ENCODE data around the gene PSMG3. TPM values are rescaled to one million over a fixed set of nuclear protein-coding genes. Genes with fewer than 3 reads are reported as not detected.

Gene PSMG3
- total RNA-seq, 2 donors from 2014 or later = 22.8 to 23.6 TPM

GRCh38 chr7:1539882-1540775, 29.7 kb downstream of the PSMG3 start:
- ATAC-seq = no peak
- no peaks in the 10 kb centered on the region for H3K9me3 ChIP-seq (ENCODE audit: control insufficient read depth, low read length, poor library complexity, severe bottlenecking)
- Mint-ChIP-seq H3K4me3 (no peak overlapping the region), H3K36me3 (ENCODE audit: low read depth) (no peaks in the 10 kb centered on the region), H3K27ac (no peak overlapping the region), H3K4me1 (peaks cover 5% of the 10 kb centered on the region), H3K27me3 (no peaks in the 10 kb centered on the region)
- DNase-seq = no peak

- no peak for ATAC-seq
- Mint-ChIP-seq H3K4me3 (no peak overlapping the region), H3K36me3 (ENCODE audit: low read depth) (no peaks in the 10 kb centered on the region), H3K27ac (no peak overlapping the region), H3K4me1 (peaks cover 5% of the 10 kb centered on the region), H3K27me3 (no peaks in the 10 kb centered on the region)
- DNase-seq = no peak
- H3K9me3 ChIP-seq (ENCODE audit: control insufficient read depth, low read length, poor library complexity, severe bottlenecking) = no peaks in the 10 kb centered on the region
These were observed 30.5 kb downstream of the PSMG3 start for GRCh38 chr7:1539181-1539881.

GRCh38 chr7:1538544-1539180, 31.2 kb downstream of the PSMG3 start:
- no peak overlapping the region for H3K27ac Mint-ChIP-seq
- no peaks in the 10 kb centered on the region for H3K27me3 Mint-ChIP-seq
- ATAC-seq (no peak), DNase-seq (no peak)
- H3K36me3 Mint-ChIP-seq (ENCODE audit: low read depth) = no peaks in the 10 kb centered on the region
- H3K4me1 Mint-ChIP-seq = peaks cover 6% of the 10 kb centered on the region
- H3K9me3 ChIP-seq (ENCODE audit: control insufficient read depth, low read length, poor library complexity, severe bottlenecking) = no peaks in the 10 kb centered on the region
- H3K4me3 Mint-ChIP-seq = no peak overlapping the region

- DNase-seq (peak in 1 of 3 donors; percentile 11), ATAC-seq (no peak)
- H3K4me3 Mint-ChIP-seq = no peak overlapping the region
- H3K27me3 Mint-ChIP-seq = no peaks in the 10 kb centered on the region
- H3K27ac Mint-ChIP-seq = no peak overlapping the region
- no peaks in the 10 kb centered on the region for H3K9me3 ChIP-seq (ENCODE audit: control insufficient read depth, low read length, poor library complexity, severe bottlenecking)
- peaks cover 15% of the 10 kb centered on the region for H3K4me1 Mint-ChIP-seq
- no peaks in the 10 kb centered on the region for H3K36me3 Mint-ChIP-seq (ENCODE audit: low read depth)
These were observed 32.1 kb downstream of the PSMG3 start for GRCh38 chr7:1537535-1538412.

- ATAC-seq (no peak), DNase-seq (peak in 1 of 3 donors; percentile 9)
- no peaks in the 10 kb centered on the region for H3K9me3 ChIP-seq (ENCODE audit: control insufficient read depth, low read length, poor library complexity, severe bottlenecking)
- Mint-ChIP-seq H3K36me3 (ENCODE audit: low read depth) (no peaks in the 10 kb centered on the region), H3K27ac (no peak overlapping the region), H3K27me3 (no peaks in the 10 kb centered on the region), H3K4me3 (no peak overlapping the region), H3K4me1 (peaks cover 20% of the 10 kb centered on the region)
These were observed 32.9 kb downstream of the PSMG3 start for GRCh38 chr7:1536743-1537534.

GRCh38 chr7:1536455-1536742, 33.4 kb downstream of the PSMG3 start:
- no peak for ATAC-seq
- peaks cover 26% of the 10 kb centered on the region for H3K4me1 Mint-ChIP-seq

GRCh38 chr7:1535701-1536454, 34.0 kb downstream of the PSMG3 start:
- H3K9me3 ChIP-seq (ENCODE audit: control insufficient read depth, low read length, poor library complexity, severe bottlenecking) = no peaks in the 10 kb centered on the region
- DNase-seq (no peak), ATAC-seq (no peak)
- no peak overlapping the region for H3K27ac Mint-ChIP-seq
- H3K36me3 Mint-ChIP-seq (ENCODE audit: low read depth) = no peaks in the 10 kb centered on the region
- no peaks in the 10 kb centered on the region for H3K27me3 Mint-ChIP-seq
- H3K4me3 Mint-ChIP-seq = no peak overlapping the region
- H3K4me1 Mint-ChIP-seq = peaks cover 26% of the 10 kb centered on the region

More at GRCh38 chr7:1536455-1536742, 33.4 kb downstream of the PSMG3 start:
- Mint-ChIP-seq H3K27ac (no peak overlapping the region), H3K4me3 (no peak overlapping the region), H3K27me3 (no peaks in the 10 kb centered on the region), H3K36me3 (ENCODE audit: low read depth) (no peaks in the 10 kb centered on the region)
- H3K9me3 ChIP-seq (ENCODE audit: control insufficient read depth, low read length, poor library complexity, severe bottlenecking) = no peaks in the 10 kb centered on the region
- peak in 1 of 3 donors; percentile 9 for DNase-seq

GRCh38 chr7:1535100-1535458, 34.8 kb downstream of the PSMG3 start:
- H3K36me3 Mint-ChIP-seq (ENCODE audit: low read depth) = no peaks in the 10 kb centered on the region
- DNase-seq = no peak
- ATAC-seq = no peak
- H3K27me3 Mint-ChIP-seq = no peaks in the 10 kb centered on the region
- H3K9me3 ChIP-seq (ENCODE audit: control insufficient read depth, low read length, poor library complexity, severe bottlenecking) = no peaks in the 10 kb centered on the region
- H3K4me1 Mint-ChIP-seq = peaks cover 28% of the 10 kb centered on the region
- no peak overlapping the region for H3K4me3 Mint-ChIP-seq
- peak overlapping the region; percentile 81 for H3K27ac Mint-ChIP-seq

- Mint-ChIP-seq H3K27ac (peak overlapping the region; percentile 81), H3K4me1 (peaks cover 28% of the 10 kb centered on the region), H3K27me3 (no peaks in the 10 kb centered on the region), H3K4me3 (peak overlapping the region; percentile 59), H3K36me3 (ENCODE audit: low read depth) (no peaks in the 10 kb centered on the region)
- no peak for ATAC-seq
- no peaks in the 10 kb centered on the region for H3K9me3 ChIP-seq (ENCODE audit: control insufficient read depth, low read length, poor library complexity, severe bottlenecking)
- DNase-seq = no peak
These were observed 35.3 kb downstream of the PSMG3 start for GRCh38 chr7:1534330-1535099.

GRCh38 chr7:1533547-1534329, 36.1 kb downstream of the PSMG3 start:
- Mint-ChIP-seq H3K36me3 (ENCODE audit: low read depth) (no peaks in the 10 kb centered on the region), H3K4me3 (peak overlapping the region; percentile 90), H3K4me1 (peaks cover 28% of the 10 kb centered on the region), H3K27me3 (no peaks in the 10 kb centered on the region), H3K27ac (peak overlapping the region; percentile 94)
- no peaks in the 10 kb centered on the region for H3K9me3 ChIP-seq (ENCODE audit: control insufficient read depth, low read length, poor library complexity, severe bottlenecking)
- DNase-seq = peak in 1 of 3 donors; percentile 15
- no peak for ATAC-seq

- H3K27ac Mint-ChIP-seq = peak overlapping the region; percentile 94
- peaks cover 28% of the 10 kb centered on the region for H3K4me1 Mint-ChIP-seq
- H3K36me3 Mint-ChIP-seq (ENCODE audit: low read depth) = no peaks in the 10 kb centered on the region
These were observed 36.6 kb downstream of the PSMG3 start for GRCh38 chr7:1533255-1533546.

More at GRCh38 chr7:1533255-1533546, 36.6 kb downstream of the PSMG3 start:
- peak overlapping the region; percentile 90 for H3K4me3 Mint-ChIP-seq
- no peak for DNase-seq
- ATAC-seq = no peak
- H3K27me3 Mint-ChIP-seq = no peaks in the 10 kb centered on the region
- no peaks in the 10 kb centered on the region for H3K9me3 ChIP-seq (ENCODE audit: control insufficient read depth, low read length, poor library complexity, severe bottlenecking)

Data from T-helper 17 cell (primary cell).